Activated T-cell treated with anti-CD3 and anti-CD28 coated beads, Interleukin-2, amount 50 U/mL, for 72 hours (primary cell): ENCODE results near the gene PRDX2. TPM values are rescaled to one million over a fixed set of nuclear protein-coding genes. Genes with fewer than 3 reads are reported as not detected.
"Not testable (repeated sequence)": the region's sequence is repeated elsewhere in the genome, so short reads cannot be mapped to it uniquely, and the experiment has no call there.

Experiments
- ATAC-seq, 2 donors: fragments of 150-1000 bp; cut with Tn5 transposase; replicated peaks in 1 of 2; 2 replicates each; pipeline ENCODE4 v1.10.0; 2021; ENCODE audit warnings: moderate library complexity in 2 of 2, mild to moderate bottlenecking in 1 of 2
- DNase-seq, 2 donors: peaks; one replicate each; pipeline ENCODE4 v3.0.0; 2021 to 2022; ENCODE audit warnings: mixed read lengths in 1 of 2
- H3K27ac Mint-ChIP-seq: one replicate; pipeline ENCODE4 v1.8.0; 2022; ENCODE audit warnings: mild to moderate bottlenecking, moderate library complexity, mixed read lengths
- H3K27me3 Mint-ChIP-seq: one replicate; pipeline ENCODE4 v1.8.0; 2022; ENCODE audit warnings: low read depth, mixed read lengths
- H3K36me3 Mint-ChIP-seq, 2 donors: one replicate each; pipeline ENCODE4 v1.8.0; 2022; ENCODE audit warnings: mixed read lengths in 2 of 2, mild to moderate bottlenecking in 1 of 2; ENCODE audit not compliant: insufficient read depth in 2 of 2
- H3K4me1 Mint-ChIP-seq: one replicate; pipeline ENCODE4 v1.8.0; 2022; ENCODE audit warnings: low read depth, mixed read lengths
- H3K4me3 Mint-ChIP-seq, 2 donors: one replicate each; pipeline ENCODE4 v1.8.0; 2022; ENCODE audit warnings: mild to moderate bottlenecking in 2 of 2, mixed read lengths in 2 of 2, moderate library complexity in 2 of 2
- H3K9me3 Mint-ChIP-seq, 2 donors: one replicate each; pipeline ENCODE4 v1.8.0; 2022; ENCODE audit warnings: mixed read lengths in 2 of 2
- total RNA-seq, 2 donors: library from RNA; stranded (reverse); gene quantifications; one replicate each; pipeline ENCODE4 v1.2.3, GENCODE V29; 2022

Gene PRDX2
- total RNA-seq, 2 donors from 2014 or later: 202 to 223 TPM

GRCh38 chr19:12806242-12807081 lies 4.9 kb upstream of the PRDX2 start, which contains the start of gene RNASEH2A:
Gene RNASEH2A (plus strand): TSS chr19:12806584. CDS start chr19:12806674, 90 bp downstream.
- Mint-ChIP-seq H3K9me3 (no peaks in the 10 kb centered on the region), H3K4me1 (peaks cover 37% of the 10 kb centered on the region), H3K36me3 (peaks cover 2 to 7% of the 10 kb centered on the region in 2 donors), H3K4me3 (peak within 1 kb of the TSS; percentile 86 to 98), H3K27me3 (no peaks in the 10 kb centered on the region), H3K27ac (peak within 1 kb of the TSS; percentile 11)
- DNase-seq: peak; percentile 92 to 93
- peak; percentile 88 to 90 for ATAC-seq

- no peak for ATAC-seq
- Mint-ChIP-seq H3K27ac (no peak overlapping the region), H3K36me3 (peaks cover 2 to 9% of the 10 kb centered on the region in 2 donors), H3K4me3 (no peak overlapping the region), H3K4me1 (peaks cover 52% of the 10 kb centered on the region), H3K9me3 (no peaks in the 10 kb centered on the region), H3K27me3 (no peaks in the 10 kb centered on the region)
- DNase-seq: no peak
Observed at GRCh38 chr19:12804051-12804450, 2.5 kb upstream of the PRDX2 start.

GRCh38 chr19:12802267-12803106 lies 887 bp upstream of the PRDX2 start:
- Mint-ChIP-seq H3K4me3 (peak overlapping the region; percentile 94), H3K4me1 (peaks cover 47% of the 10 kb centered on the region), H3K36me3 (peaks cover 1 to 10% of the 10 kb centered on the region in 2 donors), H3K9me3 (no peaks in the 10 kb centered on the region), H3K27me3 (no peaks in the 10 kb centered on the region), H3K27ac (no peak overlapping the region)
- ATAC-seq (no peak), DNase-seq (no peak)

DNA sequence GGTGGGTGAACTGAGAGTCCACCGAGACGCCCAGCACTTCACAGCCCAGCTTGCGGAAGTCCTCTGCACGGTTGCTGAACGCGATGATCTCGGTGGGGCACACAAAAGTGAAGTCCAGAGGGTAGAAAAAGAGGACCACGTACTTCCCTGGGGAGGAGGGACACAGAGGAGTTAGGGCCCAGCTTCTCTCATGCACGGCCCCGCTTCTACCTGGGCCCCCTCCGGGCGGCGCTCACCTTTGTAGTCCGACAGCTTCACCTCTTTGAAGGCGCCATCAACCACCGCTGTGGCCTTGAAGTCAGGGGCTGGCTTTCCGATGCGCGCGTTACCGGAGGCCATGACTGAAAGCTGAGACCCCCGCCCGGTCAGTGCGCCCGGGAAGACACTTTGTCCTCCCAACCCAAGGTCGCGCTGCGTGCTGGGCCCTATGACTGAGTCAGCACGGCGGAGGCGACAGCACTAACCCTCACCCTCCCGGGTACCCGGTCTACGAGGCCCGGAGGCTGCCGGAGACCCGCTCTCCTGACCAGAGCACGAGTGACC lies 606 bp downstream of the PRDX2 start:
- peak; percentile 35 to 47 for DNase-seq

DNA sequence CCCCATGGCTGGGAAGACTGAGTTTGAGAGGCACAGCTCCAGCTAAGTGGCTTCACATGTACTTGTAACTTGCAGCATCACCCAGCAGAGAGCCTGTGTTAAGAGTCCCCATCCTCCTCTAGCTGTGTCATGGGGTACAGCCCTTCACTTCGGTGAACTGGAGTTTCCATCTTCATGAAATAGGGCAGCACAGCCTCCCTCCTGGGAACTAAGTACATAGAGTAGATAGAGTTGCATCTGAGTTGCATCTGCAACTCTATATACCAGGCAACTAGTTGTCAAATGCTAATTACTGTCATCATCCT lies 1.2 kb downstream of the PRDX2 start:
- peak overlapping the region; percentile 68 for H3K27ac Mint-ChIP-seq
- ATAC-seq: no peak

More for the DNA sequence above, 606 bp downstream of the PRDX2 start:
- peak; percentile 31 to 32 for ATAC-seq
- no peaks in the 10 kb centered on the region for H3K9me3 Mint-ChIP-seq
- H3K4me1 Mint-ChIP-seq: peaks cover 41% of the 10 kb centered on the region
- peak overlapping the region; percentile 87 for H3K27ac Mint-ChIP-seq
- H3K36me3 Mint-ChIP-seq: peaks cover 1 to 5% of the 10 kb centered on the region in 2 donors
- H3K4me3 Mint-ChIP-seq: peak overlapping the region; percentile 94
- no peaks in the 10 kb centered on the region for H3K27me3 Mint-ChIP-seq

GRCh38 chr19:12799742-12800465 lies 1.7 kb downstream of the PRDX2 start:
- no peak overlapping the region for H3K27ac Mint-ChIP-seq
- H3K36me3 Mint-ChIP-seq: peaks cover 1 to 5% of the 10 kb centered on the region in 2 donors
- H3K27me3 Mint-ChIP-seq: no peaks in the 10 kb centered on the region
- H3K4me1 Mint-ChIP-seq: peaks cover 43% of the 10 kb centered on the region
- no peaks in the 10 kb centered on the region for H3K9me3 Mint-ChIP-seq
- no peak for ATAC-seq
- DNase-seq: no peak
- H3K4me3 Mint-ChIP-seq: peak overlapping the region; percentile 94

More for the DNA sequence above, 1.2 kb downstream of the PRDX2 start:
- no peaks in the 10 kb centered on the region for H3K27me3 Mint-ChIP-seq
- peaks cover 42% of the 10 kb centered on the region for H3K4me1 Mint-ChIP-seq
- peak overlapping the region; percentile 94 for H3K4me3 Mint-ChIP-seq
- no peaks in the 10 kb centered on the region for H3K9me3 Mint-ChIP-seq
- peaks cover 1 to 5% of the 10 kb centered on the region in 2 donors for H3K36me3 Mint-ChIP-seq
- no peak for DNase-seq

DNA sequence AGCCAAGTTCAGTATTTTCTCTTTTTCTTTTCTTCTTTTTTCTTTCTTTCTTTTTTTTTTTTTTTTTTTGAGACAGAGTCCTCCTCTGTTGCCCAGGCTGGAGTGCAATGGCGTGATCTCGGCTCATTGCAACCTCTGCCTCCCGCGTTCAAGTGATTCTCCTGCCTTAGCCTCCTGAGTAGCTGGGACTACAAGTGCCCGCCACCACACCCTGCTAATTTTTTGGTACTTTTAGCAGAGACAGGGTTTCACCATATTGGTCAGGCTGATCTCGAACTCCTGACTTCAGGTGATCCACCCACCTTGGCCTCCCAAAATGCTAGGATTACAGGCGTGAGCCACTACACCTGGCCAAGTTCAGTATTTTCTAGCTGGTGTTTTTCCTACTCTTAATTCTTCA lies 4.0 kb downstream of the PRDX2 start:
- H3K27me3 Mint-ChIP-seq, DNase-seq, ATAC-seq, H3K9me3 Mint-ChIP-seq, H3K4me3 Mint-ChIP-seq: not testable (repeated sequence)
- H3K4me1 Mint-ChIP-seq: peaks cover 51% of the 10 kb centered on the region
- H3K36me3 Mint-ChIP-seq: peaks cover 5 to 11% of the 10 kb centered on the region in 2 donors
- H3K27ac Mint-ChIP-seq: peak overlapping the region; percentile 68

DNA sequence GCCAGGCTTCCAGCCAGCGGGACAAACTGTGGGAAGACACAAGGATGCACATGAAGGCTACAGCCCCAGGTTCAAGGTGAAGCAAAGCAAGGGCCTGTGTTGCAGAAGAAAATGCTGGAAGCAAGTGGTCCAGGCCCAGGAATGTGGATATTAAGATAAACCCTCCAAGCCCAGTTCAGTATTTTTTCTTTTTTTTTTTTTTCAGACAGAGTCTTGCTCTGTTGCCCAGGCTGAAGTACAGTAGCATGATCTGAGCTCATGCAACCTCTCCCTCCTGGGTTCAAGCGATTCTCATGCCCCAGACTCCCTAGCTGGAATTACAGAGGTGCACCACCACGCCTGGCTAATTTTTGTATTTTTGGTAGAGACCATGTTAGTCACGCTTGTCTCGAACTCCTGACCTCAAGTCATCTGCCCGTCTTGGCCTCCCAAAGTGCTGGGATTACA lies 4.4 kb downstream of the PRDX2 start:
- no peaks in the 10 kb centered on the region for H3K9me3 Mint-ChIP-seq
- H3K27ac Mint-ChIP-seq: no peak overlapping the region
- H3K27me3 Mint-ChIP-seq: no peaks in the 10 kb centered on the region
- H3K36me3 Mint-ChIP-seq: peaks cover 5 to 11% of the 10 kb centered on the region in 2 donors
- no peak for DNase-seq
- no peak overlapping the region for H3K4me3 Mint-ChIP-seq
- no peak for ATAC-seq
- H3K4me1 Mint-ChIP-seq: peaks cover 47% of the 10 kb centered on the region

GRCh38 chr19:12796146-12797071 lies 5.2 kb downstream of the PRDX2 start:
- Mint-ChIP-seq H3K4me3 (peak overlapping the region; percentile 87 to 94), H3K4me1 (peaks cover 45% of the 10 kb centered on the region), H3K27ac (peak overlapping the region; percentile 43), H3K27me3 (no peaks in the 10 kb centered on the region), H3K9me3 (no peaks in the 10 kb centered on the region), H3K36me3 (peaks cover 5 to 14% of the 10 kb centered on the region in 2 donors)
- ATAC-seq: peak in 1 of 2 donors; percentile 7
- DNase-seq: peak; percentile 76 to 79

GRCh38 chr19:12794971-12795381 lies 6.6 kb downstream of the PRDX2 start:
- Mint-ChIP-seq H3K36me3 (peaks cover 10 to 17% of the 10 kb centered on the region in 2 donors), H3K4me1 (peaks cover 34% of the 10 kb centered on the region), H3K4me3 (peak overlapping the region; percentile 87 to 94), H3K9me3 (no peaks in the 10 kb centered on the region), H3K27ac (peak overlapping the region; percentile 96), H3K27me3 (no peaks in the 10 kb centered on the region)
- no peak for ATAC-seq
- DNase-seq: no peak

DNA sequence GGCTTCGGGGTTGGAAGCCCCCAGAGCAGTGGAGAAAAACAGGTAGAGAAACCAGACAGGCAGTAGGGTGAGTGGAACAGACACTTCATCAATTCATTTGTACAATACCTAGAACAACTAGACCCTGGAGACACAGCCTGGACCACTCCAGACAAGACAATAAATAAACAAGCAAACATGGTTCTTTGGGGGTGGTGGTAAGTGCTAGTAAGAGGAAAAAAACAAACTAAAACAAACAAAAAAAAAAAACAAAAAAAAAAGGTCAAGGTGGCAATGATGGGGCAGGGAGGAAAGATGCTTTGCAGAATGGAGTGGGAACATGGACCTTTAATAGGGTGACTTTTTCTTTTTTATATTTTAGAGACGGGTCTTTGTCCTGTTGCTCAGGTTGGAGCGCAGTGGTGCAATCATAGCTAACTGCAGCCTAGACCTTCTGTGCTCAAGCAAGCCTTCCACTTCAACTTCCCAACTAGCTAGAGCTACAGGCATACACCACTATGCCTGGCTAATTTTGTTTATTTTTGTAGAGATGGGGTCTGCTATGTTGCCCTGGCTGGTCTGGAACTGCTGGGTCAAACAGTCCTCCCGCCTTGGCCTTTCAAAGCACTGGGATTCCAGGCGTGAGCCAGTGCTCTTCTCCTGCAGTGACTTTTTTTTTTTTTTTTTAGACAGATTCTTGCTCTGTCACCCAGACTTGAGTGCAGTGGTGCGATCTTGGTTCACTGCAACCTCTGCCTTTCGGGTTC lies 7.2 kb downstream of the PRDX2 start:
- Mint-ChIP-seq H3K36me3 (peaks cover 10 to 17% of the 10 kb centered on the region in 2 donors), H3K4me3 (peak overlapping the region; percentile 87 to 94), H3K9me3 (no peaks in the 10 kb centered on the region), H3K4me1 (peaks cover 29% of the 10 kb centered on the region), H3K27me3 (no peaks in the 10 kb centered on the region), H3K27ac (peak overlapping the region; percentile 96)
- ATAC-seq (no peak), DNase-seq (no peak)
